Neutrophil (primary cell): Measurements from ENCODE around the gene LPP.

Source experiments
- H3K27ac ChIP-seq: fragments of 200-600 bp; sonication (generic); 2 replicates; pipeline ENCODE4 v1.5.1; 2016; ENCODE audit warnings: mild to moderate bottlenecking, moderate library complexity
- H3K27me3 ChIP-seq: fragments of 200-600 bp; sonication (generic); 2 replicates; pipeline ENCODE4 v1.6.0; 2016; ENCODE audit warnings: mild to moderate bottlenecking
- H3K36me3 ChIP-seq: fragments of 200-600 bp; sonication (generic); 2 replicates; pipeline ENCODE4 v1.5.1; 2017
- H3K4me1 ChIP-seq, 2 experiments: fragments of 200-600 bp in 1 of 2; sonication (generic) in 1 of 2; 1 replicate in 1 of 2; 2 replicates in 1 of 2; pipeline versions ENCODE4 v1.5.1 to v1.6.1; 2013 to 2016; ENCODE audit warnings: low read depth in 1 of 2, low read length in 1 of 2, mild to moderate bottlenecking in 1 of 2, moderate library complexity in 1 of 2; ENCODE audit not compliant: control insufficient read depth in 1 of 2, insufficient read depth in 1 of 2
- H3K4me3 ChIP-seq, 2 experiments: fragments of 200-600 bp in 1 of 2; sonication (generic) in 1 of 2; 1 replicate in 1 of 2; 2 replicates in 1 of 2; pipeline ENCODE4 v1.5.1; 2013 to 2016; ENCODE audit warnings: low read depth in 1 of 2, low read length in 1 of 2, mild to moderate bottlenecking in 1 of 2, moderate library complexity in 1 of 2
- H3K9me3 ChIP-seq: fragments of 200-600 bp; sonication (generic); 2 replicates; pipeline ENCODE4 v1.5.1; 2016
- CTCF ChIP-seq: fragments of 200-600 bp; sonication (generic); IDR thresholded peaks from 2 replicates; pipeline ENCODE4 v1.5.1; 2016; ENCODE audit warnings: antibody characterized with exemption

LPP gene

GRCh38 chr3:188268336-188268735, 114.4 kb downstream of the LPP start:
- no peak overlapping the region for H3K4me3 ChIP-seq
- no peaks in the 10 kb centered on the region for H3K4me1 ChIP-seq
- no peaks in the 10 kb centered on the region for H3K27me3 ChIP-seq
- H3K9me3 ChIP-seq: no peaks in the 10 kb centered on the region
- TF ChIP-seq CTCF: no peak
- H3K27ac ChIP-seq: no peak overlapping the region
- H3K36me3 ChIP-seq: no peaks in the 10 kb centered on the region

- Histone ChIP-seq H3K4me1 (no peaks in the 10 kb centered on the region), H3K27ac (no peak overlapping the region)
Observed at GRCh38 chr3:188269040-188269439, 115.1 kb downstream of the LPP start.

DNA sequence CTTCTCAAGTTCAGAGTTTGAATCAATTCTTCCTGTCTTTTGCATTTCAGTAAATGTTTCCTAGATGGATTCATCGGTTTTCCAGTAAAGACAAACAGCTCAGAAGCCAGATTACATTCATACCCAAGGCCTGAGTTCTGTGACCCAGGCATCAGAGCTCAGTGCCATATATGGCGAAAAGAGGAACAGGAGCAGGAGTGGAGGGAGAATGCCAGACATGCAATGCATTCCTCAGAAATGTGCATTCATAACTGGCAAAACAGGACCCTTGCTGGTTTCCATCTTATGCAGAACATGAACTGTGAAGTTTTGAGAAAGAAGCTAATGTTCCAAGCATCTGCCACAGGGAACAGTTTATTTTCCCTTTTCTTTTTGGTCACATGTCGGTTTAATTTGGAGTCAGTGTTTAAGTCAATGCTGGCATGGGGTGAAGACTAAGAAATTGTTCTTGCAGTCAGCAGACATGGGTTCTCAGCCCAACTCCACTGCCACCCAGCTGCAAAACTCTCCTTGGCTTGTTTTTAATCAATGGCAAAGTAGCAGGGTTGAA, 116.5 kb downstream of the LPP start:
- Histone ChIP-seq H3K36me3 (no peaks in the 10 kb centered on the region), H3K27me3 (no peaks in the 10 kb centered on the region), H3K4me3 (no peak overlapping the region), H3K9me3 (no peaks in the 10 kb centered on the region), H3K4me1 (no peaks in the 10 kb centered on the region), H3K27ac (no peak overlapping the region)
- no peak for TF ChIP-seq CTCF

More at GRCh38 chr3:188269040-188269439, 115.1 kb downstream of the LPP start:
- TF ChIP-seq CTCF: no peak
- Histone ChIP-seq H3K9me3 (no peaks in the 10 kb centered on the region), H3K36me3 (no peaks in the 10 kb centered on the region), H3K27me3 (no peaks in the 10 kb centered on the region), H3K4me3 (no peak overlapping the region)

DNA sequence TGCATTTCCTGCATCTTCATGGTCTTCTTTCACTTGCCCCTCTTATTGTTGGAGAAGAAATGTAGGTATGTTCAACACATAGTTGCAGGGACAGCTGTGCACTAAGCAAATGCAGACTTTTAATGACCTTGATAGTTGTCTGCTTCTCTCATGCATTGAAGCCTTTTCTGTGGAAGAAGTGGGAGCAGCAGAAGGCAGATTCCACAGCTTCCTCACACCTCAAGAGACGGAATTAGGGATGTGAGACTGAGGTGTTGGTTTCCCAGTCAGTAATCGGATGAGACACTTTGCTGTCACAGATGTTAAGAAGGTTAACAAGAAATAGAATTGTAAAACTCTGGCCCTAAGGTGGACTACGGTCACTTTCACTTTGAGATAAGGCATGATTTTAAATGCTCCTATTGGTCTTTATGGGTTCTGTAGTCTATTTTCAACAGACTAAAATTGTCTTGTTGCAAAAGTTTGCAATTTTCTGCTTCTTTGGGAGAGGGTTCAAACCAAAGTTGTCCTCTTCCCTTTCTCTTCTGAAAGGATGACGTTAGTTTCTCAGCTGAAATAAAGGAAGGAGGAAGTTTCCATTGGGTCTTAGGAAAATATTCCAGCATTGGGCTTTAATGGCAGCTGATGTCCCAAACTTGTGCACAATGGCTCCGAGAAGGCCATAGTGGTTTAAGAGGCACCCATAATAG, 117.4 kb downstream of the LPP start:
- Histone ChIP-seq H3K27me3 (no peaks in the 10 kb centered on the region), H3K36me3 (no peaks in the 10 kb centered on the region), H3K27ac (peak overlapping the region; percentile 32), H3K4me1 (no peaks in the 10 kb centered on the region), H3K4me3 (no peak overlapping the region), H3K9me3 (no peaks in the 10 kb centered on the region)
- TF ChIP-seq CTCF: no peak

GRCh38 chr3:188272481-188273372, 118.8 kb downstream of the LPP start:
- H3K27me3 ChIP-seq: no peaks in the 10 kb centered on the region
- TF ChIP-seq CTCF: no peak
- no peaks in the 10 kb centered on the region for H3K9me3 ChIP-seq
- H3K27ac ChIP-seq: no peak overlapping the region
- no peaks in the 10 kb centered on the region for H3K36me3 ChIP-seq
- H3K4me1 ChIP-seq: no peaks in the 10 kb centered on the region
- H3K4me3 ChIP-seq: no peak overlapping the region
